Mucosa of gallbladder (tissue), 1 donor: ENCODE measurements around the gene FUT8. TPM values are rescaled to one million over a fixed set of nuclear protein-coding genes. Genes with fewer than 3 reads are reported as not detected.

Experiments
- DNase-seq: peaks from one replicate; pipeline ENCODE4 v3.0.0-alpha.2; 2020; ENCODE audit warnings: low spot score
- total RNA-seq: library from RNA; stranded (reverse); gene quantifications from one replicate; pipeline ENCODE4 v1.2.1, GENCODE V29; 2021
- donor health status: DM: no; HTN: no; CAD: no.

FUT8 gene
- total RNA-seq, 1 donor from 2014 or later, result 33.9 TPM

DNA sequence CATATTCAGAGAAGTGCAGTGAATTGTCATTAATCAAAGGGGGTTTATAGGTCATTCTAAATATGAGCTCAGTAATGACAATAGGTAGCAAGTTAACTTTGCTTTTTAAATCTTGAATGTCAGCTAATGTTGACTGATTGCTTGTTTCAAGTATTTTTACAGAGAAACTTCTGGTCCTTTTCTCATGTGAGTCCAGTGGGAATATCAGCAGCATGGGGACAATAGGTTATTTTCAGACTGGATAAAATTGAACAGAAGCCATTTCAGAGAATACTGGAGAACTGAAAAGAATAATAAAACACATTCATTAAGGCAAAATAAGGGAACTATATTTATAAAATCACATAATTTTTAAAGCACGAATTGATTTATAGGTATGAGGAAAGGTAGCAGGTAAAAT lies 78.7 kb downstream of the FUT8 start:
- no peak for DNase-seq

DNA sequence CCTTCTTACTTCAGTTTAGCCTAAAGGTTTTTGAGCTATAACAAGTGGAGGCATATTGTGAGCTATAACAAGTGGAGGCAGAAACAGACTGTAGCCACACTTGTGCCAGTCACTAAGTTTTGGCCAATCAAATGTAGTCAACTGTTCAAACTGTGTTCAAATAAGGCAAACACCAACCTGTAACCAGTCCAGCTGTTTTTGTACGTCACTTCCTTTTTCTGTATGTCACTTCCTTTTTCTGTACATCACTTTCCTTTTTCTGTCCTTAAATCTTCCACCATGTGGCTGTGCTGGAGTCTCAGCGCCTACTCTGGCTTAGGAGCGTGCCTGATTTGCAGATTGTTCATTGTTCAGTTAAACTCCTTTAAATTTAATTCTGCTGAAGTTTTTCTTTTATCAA lies 79.7 kb downstream of the FUT8 start:
- DNase-seq, result no peak

DNA sequence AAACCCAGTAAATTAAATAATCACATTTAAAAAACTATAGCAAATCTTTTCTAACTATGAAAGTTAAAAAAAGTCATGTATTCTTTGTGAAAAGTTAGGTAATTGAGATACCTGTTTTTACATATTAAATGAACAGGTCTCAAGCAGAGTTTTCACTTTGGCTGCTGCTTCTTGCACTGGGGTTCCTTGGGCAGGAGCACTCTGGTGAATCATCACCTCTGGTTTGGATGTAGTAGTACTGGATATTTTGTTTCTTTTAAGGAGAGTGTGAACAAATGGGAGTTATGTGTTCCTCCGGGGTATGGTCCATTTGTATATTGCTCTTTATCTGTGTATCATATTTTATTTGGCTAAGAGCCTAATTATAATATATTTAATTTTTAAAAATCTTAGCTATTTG lies 82.7 kb downstream of the FUT8 start:
- DNase-seq, result no peak

DNA sequence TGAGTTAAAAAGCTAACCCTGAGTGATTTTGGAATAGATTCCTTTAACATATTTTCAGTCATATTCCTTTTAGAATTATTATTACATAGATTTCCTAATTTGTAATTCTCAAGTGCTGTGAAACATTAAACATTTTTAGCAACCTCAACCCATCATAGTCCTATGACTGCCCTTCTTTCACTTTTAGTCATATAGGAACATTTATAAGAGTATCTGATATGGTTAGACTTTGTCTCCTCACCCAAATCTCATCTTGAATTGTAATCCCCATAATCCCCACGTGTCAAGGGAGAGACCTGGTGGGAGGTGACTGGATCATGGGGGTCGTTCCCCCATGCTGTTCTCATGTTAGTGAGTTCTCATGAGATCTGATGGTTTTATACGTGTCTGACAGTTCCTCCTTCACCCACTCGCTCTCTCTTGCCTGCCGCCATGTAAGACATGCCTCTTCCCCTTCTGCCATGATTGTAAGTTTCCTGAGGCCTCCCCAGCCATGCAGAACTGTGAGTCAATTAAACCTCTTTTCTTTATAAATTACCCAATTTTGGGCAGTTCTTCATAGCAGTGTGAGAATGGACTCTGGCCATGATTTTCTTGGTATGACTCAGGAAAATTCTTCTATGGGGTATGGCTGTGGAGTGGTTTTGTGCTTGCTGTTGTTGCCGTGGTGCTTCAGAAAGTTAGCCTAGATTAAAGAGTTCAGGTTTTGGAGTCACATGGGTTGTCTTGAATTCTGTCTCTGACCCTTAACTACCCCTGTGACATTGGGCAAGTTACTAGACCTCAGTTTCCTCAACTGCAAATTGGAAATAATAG lies 83.9 kb downstream of the FUT8 start:
- no peak for DNase-seq

GRCh38 chr14:65499138-65499537 lies 86.6 kb downstream of the FUT8 start:
- no peak for DNase-seq

GRCh38 chr14:65500075-65500474 lies 87.5 kb downstream of the FUT8 start:
- DNase-seq, result no peak

DNA sequence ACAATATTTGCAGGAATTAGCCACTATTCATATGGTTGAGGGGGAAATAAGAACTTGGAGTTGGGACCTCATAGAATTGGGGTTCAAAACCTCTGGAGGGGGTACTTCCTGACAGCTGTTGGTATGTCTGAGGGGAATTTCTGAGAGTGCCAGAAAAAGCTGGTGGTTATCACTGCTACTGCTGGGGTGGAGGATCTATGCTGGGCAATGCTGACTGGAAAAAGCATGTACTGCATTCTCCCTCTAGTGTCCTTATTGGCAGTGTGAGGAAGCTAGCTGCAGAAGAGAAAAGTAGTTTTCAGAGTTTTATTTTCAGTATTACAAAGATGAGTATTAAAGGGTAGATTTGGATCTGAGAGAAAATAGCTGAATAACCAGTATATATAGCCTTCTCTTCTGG lies 88.8 kb downstream of the FUT8 start:
- no peak for DNase-seq

DNA sequence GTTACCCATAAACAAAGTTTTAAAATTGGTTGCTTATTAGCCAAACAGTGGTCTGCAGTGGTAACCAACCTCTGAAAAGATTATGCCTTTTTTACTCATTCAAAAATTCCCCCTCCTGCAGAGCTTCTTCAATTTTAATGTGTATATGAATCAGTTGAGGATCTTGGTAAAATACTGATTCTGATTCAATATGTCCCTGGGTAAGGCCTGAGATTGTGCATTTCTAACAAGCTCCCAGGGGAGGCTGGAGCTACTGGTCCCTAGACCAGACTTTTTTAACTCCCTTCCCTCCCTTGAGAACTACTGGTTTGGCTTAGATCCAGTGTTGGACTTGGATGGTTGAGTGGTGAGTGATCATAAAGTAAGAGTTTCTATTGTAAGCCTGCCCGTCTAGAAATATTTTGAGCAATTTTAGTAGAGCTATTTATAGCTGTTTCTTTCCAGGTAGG lies 90.2 kb downstream of the FUT8 start:
- no peak for DNase-seq

GRCh38 chr14:65503771-65504170 lies 91.2 kb downstream of the FUT8 start:
- no peak for DNase-seq

DNA sequence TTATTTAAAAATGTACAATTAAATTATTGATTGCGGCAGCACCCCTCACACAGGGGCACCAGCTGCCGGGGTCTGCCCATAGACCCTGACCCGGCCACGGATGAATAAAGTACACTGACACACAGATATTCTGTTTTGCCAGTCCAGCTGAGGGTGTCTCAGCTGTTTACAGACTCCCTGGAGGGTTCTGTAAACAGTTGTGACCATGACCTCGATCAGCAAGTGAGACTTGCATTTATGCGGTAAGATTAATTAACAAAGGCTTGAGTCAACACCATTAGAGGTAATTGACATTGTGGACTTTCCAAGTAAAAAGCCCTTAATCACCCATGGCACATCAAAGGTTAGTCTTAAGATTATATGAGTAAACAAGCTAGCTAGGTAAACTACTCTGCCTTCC lies 94.3 kb downstream of the FUT8 start:
- no peak for DNase-seq

- no peak for DNase-seq
These were observed 97.3 kb downstream of the FUT8 start for GRCh38 chr14:65509842-65510241.

GRCh38 chr14:65513671-65514070 lies 101.1 kb downstream of the FUT8 start:
- DNase-seq, result no peak

DNA sequence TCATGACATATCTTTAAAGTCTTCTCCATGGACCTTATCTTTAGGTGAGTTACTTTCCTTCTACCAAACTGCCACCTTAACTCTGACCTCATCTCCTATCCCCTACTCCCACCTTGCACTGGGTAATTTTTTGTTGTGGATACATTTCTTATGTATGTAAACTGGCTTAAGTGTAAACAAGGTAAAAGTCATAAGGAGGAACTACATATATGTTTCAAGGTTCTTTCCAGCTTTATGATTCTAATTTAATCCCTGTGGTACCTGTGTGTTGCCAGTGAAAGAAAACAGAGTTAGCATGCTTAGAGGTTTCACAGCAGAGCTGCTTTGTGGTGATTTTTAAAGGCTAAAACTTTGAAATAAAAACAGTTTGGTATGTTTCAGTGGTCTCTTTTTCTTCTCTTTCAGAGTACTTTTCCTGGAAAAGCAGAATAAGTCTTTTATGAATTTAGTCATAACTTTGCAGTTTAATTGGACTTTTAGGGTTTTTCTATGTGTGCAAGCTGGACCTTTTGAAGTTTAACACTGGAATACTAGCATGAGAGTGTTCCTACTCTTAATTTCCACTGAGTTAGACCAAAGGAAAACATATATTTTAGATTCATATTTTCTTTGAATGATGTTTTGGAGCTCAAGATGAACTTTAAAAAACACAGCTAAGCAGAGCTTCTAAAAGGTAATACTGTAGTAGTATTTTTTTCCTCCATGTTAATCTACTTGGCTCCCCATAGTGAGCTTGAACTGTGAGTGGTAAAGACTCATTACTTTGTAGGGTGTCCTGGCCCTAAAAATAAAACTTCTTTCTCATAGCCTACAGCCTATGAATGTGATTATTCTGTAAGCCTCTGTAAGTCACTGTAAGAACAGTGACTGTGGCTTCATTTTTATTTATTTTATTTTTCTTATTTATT lies 105.4 kb downstream of the FUT8 start:
- DNase-seq, result no peak

DNA sequence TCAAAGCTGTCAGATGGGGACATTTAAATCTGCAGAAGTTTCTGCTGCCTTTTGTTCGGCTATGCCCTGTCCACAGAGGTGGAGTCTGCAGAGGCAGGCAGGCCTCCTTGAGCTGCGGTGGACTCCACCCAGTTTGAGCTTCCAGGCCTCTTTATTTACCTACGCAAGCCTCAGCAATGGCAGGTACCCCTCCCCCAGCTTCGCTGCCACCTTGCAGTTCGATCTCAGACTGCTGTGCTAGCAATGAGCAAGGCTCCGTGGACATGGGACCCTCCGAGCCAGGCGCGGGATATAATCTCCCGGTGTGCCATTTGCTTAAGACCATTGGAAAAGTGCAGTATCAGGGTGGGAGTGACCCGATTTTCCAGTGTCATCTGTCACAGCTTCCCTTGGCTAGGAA lies 115.5 kb downstream of the FUT8 start:
- no peak for DNase-seq

GRCh38 chr14:65531148-65531547 lies 118.6 kb downstream of the FUT8 start:
- DNase-seq, result no peak

GRCh38 chr14:65533736-65534404 lies 121.3 kb downstream of the FUT8 start:
- DNase-seq, result no peak

GRCh38 chr14:65536781-65537423 lies 124.4 kb downstream of the FUT8 start:
- DNase-seq, result no peak

DNA sequence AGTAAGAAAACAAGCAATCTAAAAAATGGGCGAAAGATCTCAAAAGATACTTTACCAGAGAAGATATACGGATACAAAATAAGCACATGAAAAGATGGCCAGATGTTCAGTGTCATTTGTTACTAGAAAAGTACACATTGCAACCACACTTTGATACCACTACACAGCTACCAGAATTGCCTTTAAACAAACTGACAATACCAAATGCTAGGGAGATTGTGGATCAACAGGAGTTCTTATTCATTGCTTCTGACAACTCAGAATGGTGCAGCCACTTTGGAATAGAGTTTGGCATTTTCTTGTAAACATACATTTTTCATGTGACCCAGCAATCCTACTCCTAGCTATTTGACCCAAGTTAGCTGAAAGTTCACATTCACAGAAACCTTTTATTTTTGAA lies 136.3 kb downstream of the FUT8 start:
- no peak for DNase-seq

- no peak for DNase-seq
These were observed 136.9 kb downstream of the FUT8 start for GRCh38 chr14:65549429-65549828.

DNA sequence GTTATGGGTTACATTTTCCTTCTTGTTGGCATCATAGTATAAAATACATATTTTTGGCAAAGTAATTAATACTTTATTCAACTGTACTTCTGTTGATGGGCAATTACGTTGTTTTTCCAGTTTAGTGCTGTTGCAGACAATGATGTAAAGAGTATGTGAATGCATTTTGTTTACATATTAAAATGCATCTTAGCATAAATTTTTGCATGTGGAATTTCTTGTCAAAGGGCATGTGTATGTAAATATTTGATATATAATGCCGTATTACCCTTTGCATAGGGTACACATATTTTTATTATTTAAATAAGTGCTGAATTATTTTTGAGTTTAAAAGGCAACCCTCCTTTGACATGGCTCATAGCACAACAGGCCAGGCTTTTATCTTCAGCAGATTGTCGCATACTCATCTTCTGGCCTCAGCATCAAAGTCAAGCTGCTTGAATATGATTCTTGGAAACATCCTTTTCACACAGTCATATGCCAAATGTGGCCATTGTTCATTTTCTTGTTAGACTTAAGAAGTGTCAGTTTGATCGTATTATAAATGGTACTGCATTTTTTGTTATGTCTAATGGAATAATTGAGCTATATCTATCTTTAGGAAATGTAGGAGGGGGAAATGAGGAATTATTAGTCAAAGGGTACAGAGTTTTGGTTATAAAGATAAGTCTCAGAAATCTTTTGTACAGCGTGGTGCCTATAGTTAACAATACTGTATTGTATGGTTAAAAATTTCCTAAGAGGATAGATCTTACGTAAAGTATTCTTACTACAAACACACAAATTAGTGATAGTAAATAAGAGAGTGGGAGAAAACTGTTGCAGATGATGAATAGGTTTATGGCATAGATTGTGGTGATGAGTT lies 138.5 kb downstream of the FUT8 start:
- DNase-seq, result no peak

- DNase-seq, result no peak
These were observed 140.2 kb downstream of the FUT8 start for GRCh38 chr14:65552724-65553123.
